Tibial nerve (tissue), 4 donors: Measurements from ENCODE around the gene AUTS2. TPM values are rescaled to one million over a fixed set of nuclear protein-coding genes. Genes with fewer than 3 reads are reported as not detected.

Source experiments
- DNase-seq, 2 donors: peaks; one replicate each; pipeline ENCODE4 v3.0.0-alpha.2; 2019; ENCODE audit warnings: low spot score in 2 of 2
- H3K27ac ChIP-seq, 4 donors: fragments of 200-600 bp; sonication (generic) in 3 of 4; one replicate each; pipeline ENCODE4 v1.5.1; 2017 to 2019; ENCODE audit warnings: mild to moderate bottlenecking in 1 of 4
- H3K27me3 ChIP-seq, 2 donors: fragments of 200-600 bp; sonication (generic) in 1 of 2; one replicate each; pipeline versions ENCODE4 v1.5.1 to v1.6.0; 2017 to 2019
- H3K36me3 ChIP-seq, 3 donors: fragments of 200-600 bp; sonication (generic); one replicate each; pipeline ENCODE4 v1.5.1; 2018 to 2019
- H3K4me1 ChIP-seq, 4 donors: fragments of 200-600 bp; sonication (generic) in 3 of 4; one replicate each; pipeline ENCODE4 v1.5.1; 2017 to 2019
- H3K4me3 ChIP-seq, 4 donors: fragments of 200-600 bp; sonication (generic) in 3 of 4; one replicate each; pipeline ENCODE4 v1.5.1; 2017 to 2019; ENCODE audit warnings: mild to moderate bottlenecking in 1 of 4, moderate library complexity in 1 of 4
- H3K9me3 ChIP-seq, 4 donors: fragments of 200-600 bp; sonication (generic) in 3 of 4; one replicate each; pipeline ENCODE4 v1.5.1; 2017 to 2019
- EP300 ChIP-seq, 2 donors: sonication (generic); formaldehyde crosslinking; IDR thresholded peaks; one replicate each; pipeline ENCODE4 v1.6.1; 2017; ENCODE audit warnings: antibody characterized with exemption in 2 of 2, mild to moderate bottlenecking in 1 of 2
- POLR2A ChIP-seq, 2 donors: fragments of 450-650 bp; IDR thresholded peaks; one replicate each; pipeline ENCODE4 v1.6.1; 2017; ENCODE audit warnings: antibody characterized with exemption in 2 of 2, mild to moderate bottlenecking in 2 of 2, moderate library complexity in 2 of 2
- WGBS, 2 donors: methylation state at CpG; one replicate each; pipeline ENCODE4 v1.1.5; 2018; 5-methylcytosine and 5-hydroxymethylcytosine counted together
- total RNA-seq, 4 donors: library from RNA; depleted of rRNA; stranded (reverse); fragments of >200 nt; gene quantifications; one replicate each; pipeline ENCODE4 v1.1.0, GENCODE V29; 2016
- TF ChIP-seq, protein P1 (sequence below), 5 experiments: fragments of 200-600 bp in 3 of 5; fragments of 450-650 bp in 2 of 5; sonication (generic) in 3 of 5; IDR thresholded peaks; one replicate each; pipeline ENCODE4 v1.5.1; 2016 to 2019; ENCODE audit warnings: antibody characterized with exemption in 5 of 5, mild to moderate bottlenecking in 3 of 5, moderate library complexity in 2 of 5

The AUTS2 gene
- total RNA-seq, 4 donors from 2014 or later = 56.6 to 87.9 (median 71.6) TPM

DNA sequence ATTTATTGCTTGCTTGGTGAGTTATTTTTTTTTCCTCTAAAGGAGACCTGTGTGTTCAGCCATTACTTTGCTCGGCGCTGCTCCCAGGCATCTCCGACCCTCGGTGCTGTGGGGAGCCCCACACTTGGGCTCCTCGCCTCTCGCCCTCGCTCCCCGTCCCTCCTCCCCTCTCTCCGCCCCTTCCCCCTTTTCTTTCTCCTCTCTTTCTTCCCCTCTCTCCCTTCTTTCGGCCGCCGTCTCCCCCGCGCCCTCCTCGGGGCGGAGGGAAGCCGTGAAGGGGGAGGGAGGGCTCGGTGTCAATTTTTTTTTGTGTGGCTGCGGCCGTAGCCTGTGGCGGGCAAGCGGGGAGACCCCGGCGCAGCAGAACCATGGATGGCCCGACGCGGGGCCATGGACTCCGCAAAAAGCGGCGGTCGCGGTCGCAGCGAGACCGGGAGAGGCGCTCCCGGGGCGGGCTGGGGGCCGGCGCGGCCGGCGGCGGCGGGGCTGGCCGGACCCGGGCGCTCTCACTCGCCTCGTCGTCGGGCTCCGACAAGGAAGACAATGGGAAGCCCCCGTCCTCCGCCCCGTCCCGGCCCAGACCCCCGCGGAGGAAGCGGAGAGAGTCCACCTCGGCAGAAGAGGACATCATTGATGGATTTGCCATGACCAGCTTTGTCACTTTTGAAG is 1.1 kb downstream of the AUTS2 start:
- TF ChIP-seq, protein P1, sequence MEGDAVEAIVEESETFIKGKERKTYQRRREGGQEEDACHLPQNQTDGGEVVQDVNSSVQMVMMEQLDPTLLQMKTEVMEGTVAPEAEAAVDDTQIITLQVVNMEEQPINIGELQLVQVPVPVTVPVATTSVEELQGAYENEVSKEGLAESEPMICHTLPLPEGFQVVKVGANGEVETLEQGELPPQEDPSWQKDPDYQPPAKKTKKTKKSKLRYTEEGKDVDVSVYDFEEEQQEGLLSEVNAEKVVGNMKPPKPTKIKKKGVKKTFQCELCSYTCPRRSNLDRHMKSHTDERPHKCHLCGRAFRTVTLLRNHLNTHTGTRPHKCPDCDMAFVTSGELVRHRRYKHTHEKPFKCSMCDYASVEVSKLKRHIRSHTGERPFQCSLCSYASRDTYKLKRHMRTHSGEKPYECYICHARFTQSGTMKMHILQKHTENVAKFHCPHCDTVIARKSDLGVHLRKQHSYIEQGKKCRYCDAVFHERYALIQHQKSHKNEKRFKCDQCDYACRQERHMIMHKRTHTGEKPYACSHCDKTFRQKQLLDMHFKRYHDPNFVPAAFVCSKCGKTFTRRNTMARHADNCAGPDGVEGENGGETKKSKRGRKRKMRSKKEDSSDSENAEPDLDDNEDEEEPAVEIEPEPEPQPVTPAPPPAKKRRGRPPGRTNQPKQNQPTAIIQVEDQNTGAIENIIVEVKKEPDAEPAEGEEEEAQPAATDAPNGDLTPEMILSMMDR (IDR thresholded peaks at IDR 0.05) = no peak
- Histone ChIP-seq H3K9me3 (no peaks in the 10 kb centered on the region), H3K36me3 (no peaks in the 10 kb centered on the region), H3K27ac (peak overlapping the region; percentile 21 to 97 (median 77)), H3K27me3 (no peaks in the 10 kb centered on the region), H3K4me1 (peaks cover 0 to 40% (median 20%) of the 10 kb centered on the region in 4 donors), H3K4me3 (peak overlapping the region; percentile 57 to 98 (median 72))
- DNase-seq = no peak
- WGBS, 2 donors = 1 to 2% methylated on average over 27 to 52 of the region's 61 CpGs

- H3K4me3 ChIP-seq = peak overlapping the region; percentile 57 to 98 (median 72)
- H3K4me1 ChIP-seq = peaks cover 0 to 40% (median 20%) of the 10 kb centered on the region in 4 donors
- 0 to 2% methylated on average over 24 to 27 of the region's 27 CpGs for WGBS, 2 donors
- H3K27me3 ChIP-seq = no peaks in the 10 kb centered on the region
- H3K9me3 ChIP-seq = no peaks in the 10 kb centered on the region
- TF ChIP-seq, protein P1 (IDR thresholded peaks at IDR 0.05) = no peak
- TF ChIP-seq EP300 (IDR thresholded peaks at IDR 0.05) = no peak
- TF ChIP-seq POLR2A (IDR thresholded peaks at IDR 0.05) = no peak
- no peaks in the 10 kb centered on the region for H3K36me3 ChIP-seq
- peak in 1 of 2 donors; percentile 37 for DNase-seq
- H3K27ac ChIP-seq = peak overlapping the region in 2 of 4 donors; percentile 68 to 97
These were observed 1.9 kb downstream of the AUTS2 start for GRCh38 chr7:69599955-69600709.

GRCh38 chr7:69600710-69601519 is 2.6 kb downstream of the AUTS2 start:
- H3K4me1 ChIP-seq = peaks cover 0 to 40% (median 20%) of the 10 kb centered on the region in 4 donors
- TF ChIP-seq EP300 (IDR thresholded peaks at IDR 0.05) (no peak), POLR2A (IDR thresholded peaks at IDR 0.05) (no peak)
- TF ChIP-seq, protein P1 (IDR thresholded peaks at IDR 0.05) = no peak
- no peaks in the 10 kb centered on the region for H3K9me3 ChIP-seq
- H3K36me3 ChIP-seq = no peaks in the 10 kb centered on the region
- no peak for DNase-seq
- no peak overlapping the region for H3K27ac ChIP-seq
- peak overlapping the region in 3 of 4 donors; percentile 57 to 98 (median 81) for H3K4me3 ChIP-seq
- WGBS, 2 donors = 73 to 76% methylated on average over 5 of the region's 5 CpGs
- no peaks in the 10 kb centered on the region for H3K27me3 ChIP-seq

DNA sequence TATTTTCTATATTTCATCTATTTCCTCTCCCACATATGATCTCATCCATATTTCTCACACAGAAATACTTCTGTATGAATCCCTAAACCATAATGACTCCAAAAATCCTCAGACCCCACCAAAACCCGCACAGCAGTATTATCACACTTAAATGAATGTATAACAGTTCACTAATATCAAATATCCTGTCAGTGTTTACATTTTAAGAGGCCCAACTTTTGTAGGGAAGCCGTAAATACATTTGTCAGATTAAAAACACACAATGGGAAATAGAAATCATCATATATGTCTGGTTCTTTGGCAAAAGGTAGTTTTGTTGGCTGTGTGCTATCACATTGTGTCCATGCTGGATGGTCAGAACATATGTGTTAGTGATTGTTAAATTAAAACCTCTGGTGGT is 4.2 kb downstream of the AUTS2 start:
- DNase-seq = no peak
- TF ChIP-seq, protein P1 (IDR thresholded peaks at IDR 0.05) = no peak
- TF ChIP-seq EP300 (IDR thresholded peaks at IDR 0.05) (no peak), POLR2A (IDR thresholded peaks at IDR 0.05) (no peak)
- Histone ChIP-seq H3K36me3 (no peaks in the 10 kb centered on the region), H3K27ac (no peak overlapping the region), H3K9me3 (no peaks in the 10 kb centered on the region), H3K27me3 (no peaks in the 10 kb centered on the region), H3K4me3 (no peak overlapping the region), H3K4me1 (peaks cover 0 to 30% (median 16%) of the 10 kb centered on the region in 4 donors)
- 94 to 96% methylated on average over 2 of the region's 2 CpGs for WGBS, 2 donors
